NCI-H748 treated with DMSO at 0.1 percent for 48 hours (cell line): Measurements from ENCODE around the gene PARP4.
A peak's percentile ranks its signal among the peaks of the same experiment; 100 is the strongest.
"Not testable (repeated sequence)": the region's sequence is repeated elsewhere in the genome, so short reads cannot be mapped to it uniquely, and the experiment has no call there.

Source experiments
- DNase-seq: peaks from one replicate; lab custom pipeline; 2025; lab: John Stamatoyannopoulos, UW

PARP4 gene

GRCh38 chr13:24512197-24512907 is at the start of gene PARP4:
TSS of gene PARP4 (minus strand) at chr13:24512778. CDS start at chr13:24503776, 9,002 bp downstream.
- DNase-seq: peak; percentile 82

GRCh38 chr13:24560579-24561187 is 48.1 kb upstream of the PARP4 start:
- DNase-seq: not testable (repeated sequence)

GRCh38 chr13:24559431-24560218 is 47.0 kb upstream of the PARP4 start:
- not testable (repeated sequence) for DNase-seq

- no peak for DNase-seq
These were observed 44.5 kb upstream of the PARP4 start for GRCh38 chr13:24557081-24557480.

GRCh38 chr13:24553892-24554291 is 41.3 kb upstream of the PARP4 start:
- DNase-seq: not testable (repeated sequence)

- DNase-seq: not testable (repeated sequence)
These were observed 29.1 kb upstream of the PARP4 start for GRCh38 chr13:24541476-24542352.

GRCh38 chr13:24541127-24541475 is 28.5 kb upstream of the PARP4 start:
- no peak for DNase-seq

GRCh38 chr13:24540236-24541126 is 27.9 kb upstream of the PARP4 start:
- no peak for DNase-seq

- no peak for DNase-seq
These were observed 27.1 kb upstream of the PARP4 start for GRCh38 chr13:24539500-24540165.

GRCh38 chr13:24529478-24529877 is 16.9 kb upstream of the PARP4 start:
- no peak for DNase-seq

- DNase-seq: no peak
These were observed 16.3 kb upstream of the PARP4 start for GRCh38 chr13:24528816-24529398.

- no peak for DNase-seq
These were observed 14.7 kb upstream of the PARP4 start for GRCh38 chr13:24527266-24527775.

- DNase-seq: no peak
These were observed 8.2 kb upstream of the PARP4 start for GRCh38 chr13:24520733-24521132.

GRCh38 chr13:24516919-24517318 is 4.3 kb upstream of the PARP4 start:
- DNase-seq: no peak

- no peak for DNase-seq
These were observed 283 bp upstream of the PARP4 start for GRCh38 chr13:24512908-24513213.

- DNase-seq: peak; percentile 80
These were observed 772 bp downstream of the PARP4 start for GRCh38 chr13:24511816-24512196.

- peak; percentile 54 for DNase-seq
These were observed 1.4 kb downstream of the PARP4 start for GRCh38 chr13:24511019-24511815.

GRCh38 chr13:24506698-24507335 is 5.8 kb downstream of the PARP4 start:
- no peak for DNase-seq

GRCh38 chr13:24506283-24506682 is 6.3 kb downstream of the PARP4 start:
- DNase-seq: not testable (repeated sequence)
